HG02943 (cell line): ENCODE data around the gene DBP.

ENCODE experiments used
- ATAC-seq: cut with Tn5 transposase; IDR thresholded peaks from one replicate; pipeline ENCODE4 v1.9.1; 2021; ENCODE audit warnings: mild to moderate bottlenecking, low read depth, moderate library complexity; ENCODE audit not compliant: unreplicated experiment

DBP gene

DNA sequence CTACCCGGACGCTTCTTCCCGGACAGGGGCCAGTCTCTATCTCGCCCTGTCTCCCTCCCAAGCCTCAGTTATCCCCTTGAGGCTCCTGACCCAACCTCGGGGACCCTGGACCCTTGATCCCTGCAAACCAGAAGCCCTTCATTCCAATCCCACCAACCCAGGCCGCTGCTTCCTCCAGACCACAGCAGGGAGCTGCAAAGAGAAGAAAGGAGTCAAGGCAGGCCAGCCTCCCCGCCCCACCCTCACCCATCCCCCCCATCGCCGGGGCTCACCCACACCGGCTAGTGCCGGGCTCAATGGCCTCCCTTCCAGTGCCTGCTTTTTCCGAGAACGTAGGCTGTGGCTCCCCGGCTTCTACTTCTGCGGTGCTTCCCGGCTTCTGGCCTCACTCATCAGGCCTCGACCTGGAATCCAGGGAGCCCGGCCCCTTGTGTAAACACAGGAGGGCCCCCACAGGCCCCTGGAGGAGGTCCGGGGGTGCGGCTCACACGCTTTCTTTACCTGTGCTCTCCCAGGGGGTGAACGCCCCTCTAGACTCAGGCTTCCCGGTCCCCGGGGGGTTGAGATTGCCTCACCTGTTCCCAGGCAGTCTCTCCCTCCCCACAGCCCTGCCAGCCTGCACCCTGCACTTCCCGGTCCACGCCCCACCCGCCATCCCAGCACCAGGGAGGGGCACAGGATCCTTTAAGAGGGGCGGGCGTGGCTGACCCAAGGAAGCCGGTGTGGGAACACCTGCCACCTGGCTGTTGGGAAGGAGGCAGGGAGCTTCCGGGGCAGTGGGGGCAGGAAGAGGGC is 22.5 kb downstream of the DBP start, which contains the start of gene FAM83E:
TSS of gene FAM83E (minus strand) at position 641 of the 795 bp plus-strand sequence. CDS start 1,704 bp downstream, outside the sequence.
- ATAC-seq: no peak

DNA sequence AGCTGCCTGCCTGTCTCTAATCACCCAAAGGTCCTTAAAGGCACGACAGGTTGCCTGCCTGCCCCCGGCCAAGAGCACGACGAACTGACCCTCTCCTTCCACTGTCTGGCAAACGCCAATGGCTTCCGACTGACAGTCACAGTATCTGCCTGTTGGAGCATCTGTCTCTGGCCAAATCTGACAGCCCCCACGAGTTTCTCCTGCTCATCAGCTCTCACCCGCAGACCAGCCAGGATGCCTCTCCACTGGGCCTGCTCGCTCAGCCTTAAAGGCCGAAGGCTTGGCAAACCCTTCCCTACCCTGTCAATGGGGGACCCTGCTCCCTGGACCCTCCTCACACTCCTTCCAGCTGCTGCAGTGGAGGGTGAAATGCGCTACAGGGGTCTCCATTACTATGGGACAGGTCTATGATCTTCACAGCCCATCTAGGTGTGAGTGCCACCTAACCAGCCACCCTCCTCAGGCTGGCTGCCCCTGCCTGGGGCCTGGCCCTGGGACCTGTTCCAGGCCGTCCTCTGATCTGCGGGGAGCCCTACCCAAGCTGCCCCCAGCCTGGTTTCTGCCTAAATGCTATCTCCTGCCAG is 23.2 kb downstream of the DBP start:
- ATAC-seq: no peak

DNA sequence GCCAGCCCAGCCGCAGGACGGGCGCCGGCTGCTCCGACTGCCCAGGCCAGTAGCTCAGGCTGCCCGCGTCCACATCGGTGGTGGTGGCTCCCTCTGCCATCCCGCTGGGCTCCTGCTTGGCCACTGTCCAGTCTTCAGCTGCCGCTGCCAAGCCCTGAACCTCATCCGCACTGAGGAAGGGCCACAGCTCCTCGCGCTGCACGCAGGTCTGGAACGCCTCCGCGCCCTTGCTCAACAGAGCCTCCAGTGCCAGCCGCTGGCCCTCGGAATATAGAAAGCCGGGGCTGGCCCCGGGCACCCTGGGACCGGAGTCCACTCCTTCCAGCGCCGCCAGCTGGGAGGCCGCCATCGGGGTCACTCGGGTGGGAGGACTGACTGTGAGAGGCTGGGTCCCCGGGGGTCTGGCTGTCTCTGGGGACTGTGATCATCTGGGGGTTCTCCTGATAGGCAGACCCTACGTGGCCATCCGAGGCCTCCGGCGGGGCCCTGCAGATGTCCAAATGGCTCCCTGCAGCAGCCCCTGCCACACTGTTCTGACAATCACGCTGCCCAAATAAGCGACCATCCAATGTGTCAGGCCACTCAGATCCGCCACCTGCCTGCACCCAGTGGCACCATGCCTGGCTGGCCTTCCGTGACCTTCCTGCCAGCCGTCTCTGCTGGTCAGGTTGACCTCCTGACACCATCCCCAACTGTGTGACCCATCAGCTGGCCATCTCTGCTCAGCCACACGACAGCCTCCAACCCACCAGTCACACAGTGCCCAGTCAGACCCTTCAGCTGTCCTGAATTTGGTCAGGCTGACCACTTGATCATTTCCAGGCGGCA is 23.9 kb downstream of the DBP start:
- ATAC-seq: no peak

DNA sequence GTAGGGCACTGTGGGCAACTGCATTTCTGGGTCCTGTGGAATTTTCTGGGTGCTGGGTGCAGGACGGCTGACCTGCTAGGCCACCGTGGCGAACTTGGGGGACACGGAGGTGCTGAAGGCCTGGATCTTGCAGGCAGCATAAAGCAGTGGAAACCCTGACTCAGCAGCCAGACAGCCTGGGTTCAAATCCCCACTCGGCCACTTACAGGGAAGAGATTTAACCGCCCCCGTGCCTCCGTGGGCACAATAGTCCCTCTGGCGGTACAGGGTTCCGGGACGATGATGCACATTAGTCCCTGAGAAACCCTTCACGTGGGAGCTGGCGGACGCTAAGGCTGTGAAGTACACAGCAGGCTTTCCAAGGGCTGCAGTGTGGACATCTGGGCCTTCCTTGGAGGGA is 25.3 kb downstream of the DBP start:
- no peak for ATAC-seq

DNA sequence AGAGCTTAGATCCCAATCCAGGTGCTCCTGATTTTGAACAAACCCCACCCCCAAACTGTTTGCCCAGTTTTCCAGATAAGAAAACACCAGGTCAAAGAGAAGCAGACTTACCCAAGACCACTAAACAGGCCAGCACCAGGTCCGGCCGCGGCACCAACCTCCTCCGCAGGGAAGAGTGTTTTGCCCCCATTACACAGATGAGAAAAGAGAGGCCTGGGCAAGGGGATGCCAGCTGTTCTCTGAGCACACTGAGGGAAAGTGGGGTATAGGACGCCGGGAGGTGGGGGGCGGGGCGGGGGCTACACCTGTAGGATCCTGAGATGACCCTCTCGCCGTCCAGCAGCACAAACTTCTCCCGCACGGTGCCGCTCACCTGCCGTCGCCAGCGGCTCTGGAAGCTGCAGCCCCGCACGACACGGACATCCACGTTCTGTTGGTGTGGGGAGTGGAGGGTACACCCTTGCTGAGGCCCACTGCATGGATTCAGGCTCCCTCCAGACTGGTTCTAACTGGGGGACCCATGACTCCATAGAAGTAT is 27.5 kb downstream of the DBP start:
- no peak for ATAC-seq

DNA sequence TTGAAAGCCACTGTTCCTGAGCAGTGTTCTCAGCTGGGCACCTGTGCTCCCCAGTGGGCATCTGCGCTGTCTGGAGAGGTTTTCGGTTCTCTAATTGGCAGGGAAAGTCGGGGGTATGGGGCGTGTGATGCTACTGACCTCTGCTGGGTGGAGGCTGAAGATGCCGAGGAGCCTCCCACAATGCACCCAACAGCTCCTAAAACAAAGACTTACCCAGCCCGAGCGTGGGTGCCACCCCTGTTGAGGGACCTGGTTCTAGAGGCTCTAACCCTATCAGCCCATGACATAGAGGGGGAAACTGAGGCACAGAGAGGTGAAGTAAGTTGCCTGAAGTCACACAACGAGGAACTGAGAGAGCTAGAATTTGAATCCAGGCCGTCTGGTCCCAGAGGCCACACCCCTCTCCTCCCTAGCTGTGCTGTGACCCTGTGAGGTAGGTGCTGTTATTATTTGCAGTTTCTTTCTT is 28.3 kb downstream of the DBP start:
- ATAC-seq: peak; percentile 62

DNA sequence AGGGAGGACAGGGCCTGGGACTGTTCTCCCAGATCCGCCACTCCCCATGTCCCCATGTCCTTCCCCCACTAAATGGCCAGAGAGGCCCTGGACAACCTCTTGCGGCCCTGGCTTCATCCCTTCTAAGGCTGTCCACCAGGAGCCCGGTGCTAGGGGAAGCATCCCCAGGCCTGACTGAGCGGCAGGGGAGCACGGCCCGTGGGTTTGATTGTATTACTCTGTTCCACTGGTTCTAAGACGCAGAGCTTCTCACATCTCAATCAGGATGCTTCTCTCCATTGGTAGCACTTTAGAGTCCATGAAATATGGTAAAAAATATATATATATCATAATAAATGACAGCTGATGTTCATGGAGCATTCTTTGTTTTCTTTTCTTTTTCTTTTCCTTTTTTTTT is 29.8 kb downstream of the DBP start:
- no peak for ATAC-seq

DNA sequence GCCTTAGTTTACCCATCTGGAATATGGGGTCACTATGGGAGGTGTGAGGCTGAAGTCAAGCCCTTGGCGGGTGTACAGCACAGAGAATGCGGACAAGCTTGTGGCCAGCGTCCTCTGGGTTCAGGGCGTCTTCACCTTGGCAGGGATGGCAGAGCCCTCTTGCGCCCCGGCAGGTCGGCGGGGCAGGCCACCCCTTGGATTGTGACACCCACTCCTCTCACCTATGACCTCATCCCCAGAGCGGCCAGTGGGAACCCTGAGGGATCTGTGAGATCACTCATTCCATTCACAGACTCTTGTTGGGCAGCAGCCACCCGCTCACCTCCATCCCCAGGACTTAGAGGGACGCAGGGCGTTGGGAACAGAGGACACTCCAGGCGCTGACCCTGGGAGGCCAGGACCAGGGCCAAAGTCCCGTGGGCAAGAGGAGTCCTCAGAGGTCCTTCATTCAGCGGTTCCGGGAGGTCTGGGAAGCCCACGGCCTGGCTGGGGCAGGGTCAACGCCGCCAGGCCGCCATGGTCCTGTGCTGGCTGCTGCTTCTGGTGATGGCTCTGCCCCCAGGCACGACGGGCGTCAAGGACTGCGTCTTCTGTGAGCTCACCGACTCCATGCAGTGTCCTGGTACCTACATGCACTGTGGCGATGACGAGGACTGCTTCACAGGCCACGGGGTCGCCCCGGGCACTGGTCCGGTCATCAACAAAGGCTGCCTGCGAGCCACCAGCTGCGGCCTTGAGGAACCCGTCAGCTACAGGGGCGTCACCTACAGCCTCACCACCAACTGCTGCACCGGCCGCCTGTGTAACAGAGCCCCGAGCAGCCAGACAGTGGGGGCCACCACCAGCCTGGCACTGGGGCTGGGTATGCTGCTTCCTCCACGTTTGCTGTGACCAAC is 30.5 kb downstream of the DBP start, which contains the start of gene SPACA4:
TSS of gene SPACA4 (plus strand) at position 280 of the 896 bp plus-strand sequence. CDS start at position 517, 237 bp downstream.
- ATAC-seq: no peak

DNA sequence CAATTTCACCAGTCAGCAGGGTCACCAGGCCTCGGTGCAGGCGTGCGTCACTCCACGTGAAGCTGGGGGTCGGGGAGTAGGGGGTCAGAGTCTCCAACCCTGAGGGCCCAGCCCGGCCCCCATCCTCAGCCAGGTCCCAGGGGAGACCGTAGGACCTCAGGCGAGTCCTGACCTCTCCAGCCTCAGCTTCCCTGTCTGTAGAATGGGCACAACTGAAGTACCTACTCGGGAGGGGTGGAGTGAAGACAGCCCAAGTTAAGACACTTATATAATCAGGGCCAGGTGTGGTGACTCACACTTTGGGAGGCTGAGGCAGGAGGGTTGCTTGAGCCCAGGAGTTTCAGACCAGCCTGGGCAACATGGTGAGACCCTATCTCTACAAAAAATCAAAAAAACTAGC is 33.3 kb downstream of the DBP start:
- ATAC-seq: no peak

DNA sequence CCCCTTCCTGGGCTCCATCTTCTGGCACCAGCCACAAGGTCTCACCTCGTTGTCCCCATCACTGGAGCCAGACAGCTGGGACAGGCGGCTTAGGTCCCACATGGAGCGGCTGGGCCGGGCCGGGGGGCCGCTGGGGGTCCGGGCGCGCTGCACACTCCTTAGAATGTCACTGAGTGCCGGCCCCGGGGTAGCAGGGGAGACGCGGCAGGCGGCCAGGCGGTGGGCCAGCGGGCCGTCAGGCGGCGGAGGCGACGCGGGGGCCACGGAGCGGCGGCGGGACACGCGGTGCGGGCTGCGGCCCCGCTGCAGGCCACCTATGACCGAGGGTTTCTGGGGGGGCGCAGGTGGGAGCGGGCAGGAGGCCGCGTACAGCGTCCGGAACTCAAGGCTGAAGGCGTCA is 33.7 kb downstream of the DBP start:
- no peak for ATAC-seq

DNA sequence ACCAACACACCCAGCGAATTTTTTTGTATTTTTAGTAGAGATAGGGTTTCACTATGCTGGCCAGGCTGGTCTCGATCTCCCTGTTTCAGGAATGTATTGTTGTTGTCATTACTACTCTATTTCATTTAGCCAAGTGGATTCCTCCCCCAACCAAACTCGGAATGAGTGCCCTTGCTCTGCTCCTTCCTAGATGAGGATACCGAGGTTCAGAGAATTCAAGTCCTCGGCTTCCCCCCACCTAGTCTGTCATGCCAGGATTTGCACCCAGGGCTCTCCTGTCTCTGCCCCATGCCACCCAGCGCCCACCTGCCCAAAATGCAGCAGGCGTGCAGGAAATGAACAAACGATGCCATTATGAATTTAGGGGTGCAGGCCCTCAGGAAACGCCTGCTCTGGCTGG is 34.2 kb downstream of the DBP start:
- no peak for ATAC-seq

DNA sequence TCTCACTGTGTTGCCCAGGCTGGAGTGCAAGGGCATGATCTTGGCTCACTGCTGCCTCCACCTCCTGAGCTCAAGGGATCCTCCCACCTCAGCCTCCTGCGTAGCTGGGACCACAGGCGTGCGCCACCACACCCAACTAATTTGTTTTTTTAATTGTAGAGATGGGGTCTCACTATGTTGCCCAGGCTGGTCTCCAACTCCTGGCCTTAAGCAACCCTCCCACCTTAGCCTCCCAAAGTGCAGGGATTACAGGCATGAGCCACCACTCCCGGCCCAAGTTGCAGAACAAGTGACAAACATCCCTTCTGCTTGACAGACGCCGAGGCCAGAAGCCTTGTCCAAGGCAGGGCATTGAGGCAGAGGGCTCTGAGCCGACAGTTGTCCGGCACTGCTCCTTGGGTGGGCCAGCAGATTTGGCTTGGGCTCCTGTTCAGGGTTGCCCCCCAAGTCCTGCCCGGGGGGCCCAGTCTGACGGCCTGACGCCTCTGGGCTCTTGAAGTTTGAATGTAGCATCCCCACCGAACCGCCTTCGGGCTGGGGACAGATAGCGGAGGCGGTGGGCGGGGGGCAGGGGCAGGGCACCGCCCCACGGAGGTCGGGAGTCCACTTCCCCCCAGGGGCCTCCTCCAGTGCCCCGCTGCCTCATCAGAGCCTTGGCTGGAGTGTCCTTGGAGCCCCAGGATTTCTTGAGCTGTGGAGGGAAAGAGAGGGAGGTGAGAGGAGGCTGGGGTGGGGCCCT is 36.3 kb downstream of the DBP start:
- no peak for ATAC-seq

DNA sequence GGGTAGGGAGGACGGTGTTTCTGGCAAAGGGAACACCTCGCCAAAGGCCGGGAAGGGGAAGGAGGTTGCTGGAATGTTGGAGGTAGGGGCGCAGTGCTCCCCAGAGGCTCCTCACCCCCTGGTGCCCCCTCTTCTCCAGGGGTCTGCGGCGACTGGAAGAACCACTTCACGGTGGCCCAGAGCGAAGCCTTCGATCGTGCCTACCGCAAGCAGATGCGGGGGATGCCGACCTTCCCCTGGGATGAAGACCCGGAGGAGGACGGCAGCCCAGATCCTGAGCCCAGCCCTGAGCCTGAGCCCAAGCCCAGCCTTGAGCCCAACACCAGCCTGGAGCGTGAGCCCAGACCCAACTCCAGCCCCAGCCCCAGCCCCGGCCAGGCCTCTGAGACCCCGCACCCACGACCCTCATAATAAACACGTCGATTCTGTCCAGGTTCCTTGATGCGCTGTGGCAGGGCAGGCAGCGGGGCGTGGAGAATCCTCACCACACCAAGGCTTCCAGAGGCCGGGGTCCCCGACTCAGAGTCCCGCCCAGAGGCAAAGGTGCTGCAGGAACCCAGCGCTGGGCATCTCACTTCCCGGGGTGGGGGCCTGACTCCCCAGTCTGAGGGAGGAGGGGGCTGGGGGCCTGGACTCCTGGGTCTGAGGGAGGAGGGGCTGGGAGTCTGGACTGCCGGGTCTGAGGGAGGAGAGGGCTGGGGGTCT is 38.0 kb downstream of the DBP start:
- no peak for ATAC-seq

DNA sequence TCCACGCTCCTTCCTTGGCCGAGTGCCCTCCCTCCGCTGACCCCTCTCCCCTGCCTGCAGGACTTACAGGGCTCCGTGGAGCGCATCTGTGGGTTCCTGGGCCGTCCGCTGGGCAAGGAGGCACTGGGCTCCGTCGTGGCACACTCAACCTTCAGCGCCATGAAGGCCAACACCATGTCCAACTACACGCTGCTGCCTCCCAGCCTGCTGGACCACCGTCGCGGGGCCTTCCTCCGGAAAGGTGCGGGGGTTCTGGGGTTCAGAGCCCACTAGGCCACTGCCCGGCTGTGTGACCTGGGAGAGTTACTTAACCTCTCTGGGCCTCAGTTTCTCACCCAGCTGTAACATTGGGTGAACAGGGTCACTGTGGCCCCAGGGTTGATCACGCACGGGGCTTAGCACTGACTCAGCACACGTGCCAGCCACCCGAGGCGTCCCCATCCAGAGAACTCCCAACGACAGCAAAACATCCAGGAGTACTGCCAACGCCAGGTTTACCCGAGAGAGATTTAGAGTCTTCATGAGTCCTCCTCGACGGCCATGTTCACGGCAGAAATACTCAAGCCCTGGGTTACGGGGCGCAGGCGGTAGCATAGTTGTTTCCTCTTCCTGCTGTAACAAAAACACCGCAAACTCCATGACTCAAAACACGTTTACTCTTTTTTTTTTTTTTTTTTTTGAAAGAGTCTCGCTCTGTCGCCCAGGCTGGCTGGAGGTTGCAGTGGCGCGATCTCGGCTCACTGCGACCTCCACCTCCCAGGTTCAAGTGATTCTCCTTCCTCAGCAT is 40.3 kb downstream of the DBP start:
- ATAC-seq: no peak

DNA sequence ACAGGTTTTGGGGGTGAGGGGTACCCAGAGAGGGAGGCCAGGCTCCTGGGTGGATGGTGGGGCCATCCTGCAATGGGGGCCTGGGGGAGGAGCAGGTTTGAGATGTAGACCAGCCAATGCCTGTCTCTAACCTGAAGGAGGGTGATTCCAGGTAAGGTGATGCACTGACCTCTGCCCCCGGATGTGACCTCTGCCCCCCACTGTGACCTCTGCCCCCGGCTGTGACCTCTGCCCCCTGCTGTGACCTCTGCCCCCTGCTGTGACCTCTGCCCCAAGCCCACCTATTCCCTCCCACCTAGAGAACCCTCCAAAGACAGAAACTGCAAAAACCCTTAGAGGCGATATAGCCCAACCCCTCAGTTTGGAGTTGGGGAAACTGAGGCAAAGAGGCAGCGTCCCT is 40.9 kb downstream of the DBP start:
- no peak for ATAC-seq

DNA sequence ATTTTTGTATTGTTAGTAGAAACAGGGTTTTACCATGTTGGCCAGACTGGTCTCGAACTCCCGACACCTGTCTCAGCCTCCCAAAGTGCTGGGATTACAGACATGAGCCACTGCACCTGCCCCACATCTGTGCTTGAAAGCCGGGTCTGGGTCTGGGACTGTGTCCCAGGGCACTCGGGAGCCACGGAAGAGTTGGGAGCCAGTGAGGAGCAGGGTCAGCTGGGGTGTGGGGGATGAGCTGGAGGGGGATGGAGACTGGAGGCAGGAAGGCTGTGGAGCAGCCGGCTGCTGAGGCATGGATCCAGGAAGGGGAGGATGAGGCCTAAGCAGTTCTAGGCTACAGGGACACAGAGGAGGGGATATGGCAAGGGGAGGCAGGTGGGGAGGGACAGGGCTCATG is 41.3 kb downstream of the DBP start:
- no peak for ATAC-seq

DNA sequence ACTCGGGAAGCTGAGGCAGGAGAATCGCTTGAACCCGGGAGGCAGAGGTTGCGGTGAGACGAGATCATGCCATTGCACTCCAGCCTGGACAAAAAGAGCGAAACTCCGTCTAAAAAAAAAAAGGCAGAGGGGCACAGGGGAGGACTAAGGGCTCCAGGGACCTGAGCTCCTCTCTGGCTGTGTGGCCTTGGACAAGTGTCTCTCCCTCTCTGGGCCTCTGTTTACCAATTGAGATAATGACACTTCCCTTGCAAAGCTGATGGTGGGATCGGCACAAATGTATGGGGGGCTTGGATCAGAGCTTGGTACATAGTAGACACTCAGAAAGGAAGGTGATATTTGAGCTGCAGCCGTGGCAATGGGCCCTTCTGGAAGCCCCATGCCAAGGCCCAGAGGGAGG is 42.0 kb downstream of the DBP start:
- ATAC-seq: no peak

DNA sequence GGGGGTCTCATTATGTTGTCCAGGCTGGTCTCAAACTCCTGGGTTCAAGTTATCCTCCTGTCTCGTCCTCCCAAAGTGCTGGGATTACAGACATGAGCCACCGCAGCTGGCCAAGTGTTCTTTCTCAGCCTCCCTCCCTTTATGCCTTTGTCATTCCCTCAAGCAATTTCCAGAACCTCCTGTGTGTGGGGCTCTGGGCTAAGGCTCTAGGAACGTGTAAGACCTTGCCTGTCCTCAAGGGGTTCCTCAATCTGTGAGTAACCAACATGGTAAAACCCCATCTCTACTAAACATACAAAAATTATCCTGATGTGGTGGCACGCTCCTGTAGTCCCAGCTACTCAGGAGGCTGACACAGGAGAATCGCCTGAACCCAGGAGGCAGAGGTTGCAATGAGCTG is 46.2 kb downstream of the DBP start:
- no peak for ATAC-seq
